GM18498 (cell line): ENCODE results near the gene TRMT10A.
"Not testable (repeated sequence)": the region's sequence is repeated elsewhere in the genome, so short reads cannot be mapped to it uniquely, and the experiment has no call there.

Source experiments
- ATAC-seq: cut with Tn5 transposase; IDR thresholded peaks from one replicate; pipeline ENCODE4 v1.9.1; 2021; ENCODE audit warnings: mild to moderate bottlenecking, moderate library complexity; ENCODE audit not compliant: unreplicated experiment

The TRMT10A gene

GRCh38 chr4:99564921-99565320 lies 1.1 kb upstream of the TRMT10A start:
- no peak for ATAC-seq

GRCh38 chr4:99552872-99553271 lies 11.0 kb downstream of the TRMT10A start:
- no peak for ATAC-seq

GRCh38 chr4:99540277-99540939 lies 23.4 kb downstream of the TRMT10A start:
- ATAC-seq = no peak

- ATAC-seq = no peak
Measured at GRCh38 chr4:99537674-99538073, 26.2 kb downstream of the TRMT10A start.

- ATAC-seq = no peak
Measured at GRCh38 chr4:99536848-99537247, 27.0 kb downstream of the TRMT10A start.

GRCh38 chr4:99536271-99536670 lies 27.6 kb downstream of the TRMT10A start:
- ATAC-seq = no peak

- ATAC-seq = not testable (repeated sequence)
Measured at GRCh38 chr4:99534699-99535098, 29.1 kb downstream of the TRMT10A start.

GRCh38 chr4:99529956-99530355 lies 33.9 kb downstream of the TRMT10A start:
- no peak for ATAC-seq

GRCh38 chr4:99529228-99529627 lies 34.6 kb downstream of the TRMT10A start:
- ATAC-seq = no peak

GRCh38 chr4:99518601-99519295 lies 45.1 kb downstream of the TRMT10A start:
- ATAC-seq = no peak

GRCh38 chr4:99510721-99511120 lies 53.1 kb downstream of the TRMT10A start, which contains the start of gene C4orf17:
Gene C4orf17 (plus strand): TSS chr4:99511021. CDS start chr4:99513082, 2,061 bp downstream.
- ATAC-seq = no peak

GRCh38 chr4:99507762-99508161 lies 56.1 kb downstream of the TRMT10A start:
- no peak for ATAC-seq

GRCh38 chr4:99507349-99507748 lies 56.5 kb downstream of the TRMT10A start:
- ATAC-seq = no peak

- ATAC-seq = no peak
Measured at GRCh38 chr4:99506781-99507180, 57.1 kb downstream of the TRMT10A start.

- ATAC-seq = no peak
Measured at GRCh38 chr4:99504804-99505502, 58.9 kb downstream of the TRMT10A start.
